GM19468 (cell line): Measurements from ENCODE around the gene EPAS1.

ENCODE experiments used
- ATAC-seq: cut with Tn5 transposase; IDR thresholded peaks from one replicate; pipeline ENCODE4 v1.9.1; 2021; ENCODE audit warnings: mild to moderate bottlenecking, moderate library complexity, moderate number of reproducible peaks; ENCODE audit not compliant: unreplicated experiment; ENCODE audit errors: extremely low read depth

EPAS1 gene

GRCh38 chr2:46336283-46336959 is 39.2 kb downstream of the EPAS1 start:
- ATAC-seq = no peak

- ATAC-seq = no peak
These were observed 40.2 kb downstream of the EPAS1 start for GRCh38 chr2:46337208-46337994.

- ATAC-seq = no peak
These were observed 41.5 kb downstream of the EPAS1 start for GRCh38 chr2:46338674-46339073.

- ATAC-seq = no peak
These were observed 42.0 kb downstream of the EPAS1 start for GRCh38 chr2:46339200-46339599.

GRCh38 chr2:46339676-46340459 is 42.7 kb downstream of the EPAS1 start:
- ATAC-seq = no peak

- no peak for ATAC-seq
These were observed 43.7 kb downstream of the EPAS1 start for GRCh38 chr2:46340740-46341420.

GRCh38 chr2:46342566-46343315 is 45.5 kb downstream of the EPAS1 start:
- ATAC-seq = no peak

- ATAC-seq = no peak
These were observed 47.5 kb downstream of the EPAS1 start for GRCh38 chr2:46344706-46345105.

GRCh38 chr2:46345775-46346174 is 48.6 kb downstream of the EPAS1 start:
- no peak for ATAC-seq

GRCh38 chr2:46346719-46347118 is 49.5 kb downstream of the EPAS1 start:
- no peak for ATAC-seq

GRCh38 chr2:46347648-46348280 is 50.6 kb downstream of the EPAS1 start:
- ATAC-seq = no peak

- ATAC-seq = no peak
These were observed 51.9 kb downstream of the EPAS1 start for GRCh38 chr2:46349115-46349547.

- no peak for ATAC-seq
These were observed 53.0 kb downstream of the EPAS1 start for GRCh38 chr2:46350029-46350689.

GRCh38 chr2:46351098-46351749 is 54.0 kb downstream of the EPAS1 start:
- ATAC-seq = no peak

- no peak for ATAC-seq
These were observed 54.5 kb downstream of the EPAS1 start for GRCh38 chr2:46351750-46352138.

GRCh38 chr2:46352621-46353020 is 55.4 kb downstream of the EPAS1 start:
- ATAC-seq = no peak

GRCh38 chr2:46353509-46353908 is 56.3 kb downstream of the EPAS1 start:
- ATAC-seq = no peak

GRCh38 chr2:46355756-46356155 is 58.5 kb downstream of the EPAS1 start:
- no peak for ATAC-seq
